H1 (cell line): ENCODE data around the gene AMHR2. TPM values are rescaled to one million over a fixed set of nuclear protein-coding genes. Genes with fewer than 3 reads are reported as not detected.

Source experiments
- CTCF ChIA-PET: fragments of 300-600 bp; sonication (Branson Sonifier 250); formaldehyde crosslinking; loops from one replicate; lab custom pipeline; 2021; ENCODE audit not compliant: partially characterized antibody; lab: Charles Lee
- POLR2A ChIA-PET: fragments of 300-600 bp; sonication (Branson Sonifier 250); formaldehyde crosslinking; loops from one replicate; lab custom pipeline; 2021; ENCODE audit warnings: inconsistent platforms; ENCODE audit not compliant: partially characterized antibody; lab: Charles Lee
- DNase-seq, 2 experiments: peaks; one replicate each; pipeline versions ENCODE4 v3.0.0 to v3.0.0-alpha.2; 2010 to 2022; ENCODE audit warnings: low spot score in 2 of 2, low read depth in 1 of 2, mixed read lengths in 1 of 2
- FAIRE-seq: peaks from 2 replicates; lab custom pipeline; 2011; peaks lifted over from hg19 to GRCh38; lab: Jason Lieb, UNC
- H2AFZ ChIP-seq: 2 replicates; pipeline ENCODE4 v1.8.1; 2012; ENCODE audit warnings: low read length, inconsistent platforms
- H2AK5ac ChIP-seq: 2 replicates; pipeline ENCODE4 v1.6.1; 2013; ENCODE audit warnings: low read depth, low read length
- H2BK120ac ChIP-seq: replicated peaks from 2 replicates; pipeline ENCODE3; 2013; ENCODE audit warnings: low read depth, low read length, inconsistent platforms
- H2BK12ac ChIP-seq: 2 replicates; pipeline ENCODE4 v1.6.1; 2013; ENCODE audit warnings: low read depth, low read length
- H2BK15ac ChIP-seq: 2 replicates; pipeline ENCODE4 v1.6.1; 2013; ENCODE audit warnings: low read length
- H2BK20ac ChIP-seq: 2 replicates; pipeline ENCODE4 v1.6.1; 2013; ENCODE audit warnings: low read length
- H2BK5ac ChIP-seq: 2 replicates; pipeline ENCODE4 v1.6.1; 2013; ENCODE audit warnings: low read depth, low read length
- H3K14ac ChIP-seq: 2 replicates; pipeline ENCODE4 v1.6.1; 2013; ENCODE audit warnings: inconsistent platforms; ENCODE audit not compliant: insufficient read length
- H3K18ac ChIP-seq: 2 replicates; pipeline ENCODE4 v1.6.1; 2013; ENCODE audit warnings: low read length; ENCODE audit errors: extremely low read depth
- H3K23ac ChIP-seq: 2 replicates; pipeline ENCODE4 v1.6.1; 2013; ENCODE audit warnings: inconsistent platforms; ENCODE audit not compliant: insufficient read length
- H3K23me2 ChIP-seq: 2 replicates; pipeline ENCODE4 v1.6.1; 2013; ENCODE audit warnings: low read depth, low read length
- H3K27ac ChIP-seq: 2 replicates; pipeline ENCODE4 v1.6.1; 2011; ENCODE audit warnings: low read depth, low read length, inconsistent platforms
- H3K27me3 ChIP-seq, 4 experiments: replicated peaks in 1 of 4; 1 replicate in 1 of 4; 2 replicates in 3 of 4; pipeline versions ENCODE4 v1.6.1 to v1.8.1; 2011 to 2013; ENCODE audit warnings: low read length in 3 of 4, mild to moderate bottlenecking in 3 of 4, inconsistent platforms in 2 of 4, mixed read lengths in 2 of 4, moderate library complexity in 1 of 4; ENCODE audit not compliant: control insufficient read depth in 3 of 4, insufficient read depth in 3 of 4; ENCODE audit errors: extremely low read depth in 1 of 4
- H3K36me3 ChIP-seq, 4 experiments: 2 replicates each; pipeline versions ENCODE4 v1.6.1 to v1.8.1; 2011 to 2013; ENCODE audit warnings: mild to moderate bottlenecking in 4 of 4, low read length in 3 of 4, moderate library complexity in 2 of 4, control low read depth in 1 of 4, inconsistent platforms in 1 of 4; ENCODE audit not compliant: insufficient read depth in 4 of 4, control insufficient read depth in 2 of 4
- H3K4ac ChIP-seq: replicated peaks from 2 replicates; pipeline ENCODE3; 2013; ENCODE audit warnings: low read length, low read depth, mixed read lengths, inconsistent platforms; ENCODE audit not compliant: insufficient read length
- H3K4me1 ChIP-seq, 4 experiments: replicated peaks in 1 of 4; 1 replicate in 1 of 4; 2 replicates in 3 of 4; pipeline versions ENCODE4 v1.6.1 to v1.8.1; 2011 to 2013; ENCODE audit warnings: low read length in 3 of 4, inconsistent platforms in 2 of 4, mixed read lengths in 1 of 4; ENCODE audit not compliant: insufficient read depth in 4 of 4, control insufficient read depth in 3 of 4
- H3K4me2 ChIP-seq, 2 experiments: 2 replicates each; pipeline versions ENCODE4 v1.6.1 to v1.8.1; 2011 to 2013; ENCODE audit warnings: low read depth in 2 of 2, low read length in 2 of 2, control low read depth in 1 of 2, inconsistent platforms in 1 of 2, mild to moderate bottlenecking in 1 of 2; ENCODE audit not compliant: insufficient read depth in 1 of 2
- H3K4me3 ChIP-seq, 4 experiments: fragments of 200-600, 300-600 bp in 1 of 4; sonication (generic), shearing (Covaris generic), sonication (Bioruptor Twin) in 1 of 4; 2 replicates each; pipeline versions ENCODE4 v1.5.1 to v1.8.1; 2011 to 2016; ENCODE audit warnings: low read length in 4 of 4, low read depth in 3 of 4, control low read depth in 2 of 4, inconsistent platforms in 2 of 4, mild to moderate bottlenecking in 2 of 4, mixed read lengths in 1 of 4, moderate library complexity in 1 of 4; ENCODE audit not compliant: insufficient read depth in 2 of 4; ENCODE audit errors: extremely low read depth in 1 of 4
- H3K56ac ChIP-seq: replicated peaks from 2 replicates; pipeline ENCODE3; 2013; ENCODE audit warnings: low read depth, mild to moderate bottlenecking, mixed read lengths, low read length, inconsistent platforms; ENCODE audit not compliant: insufficient read length
- H3K79me1 ChIP-seq: 2 replicates; pipeline ENCODE4 v1.6.1; 2013; ENCODE audit warnings: low read depth, low read length, control low read depth
- H3K79me2 ChIP-seq, 2 experiments: 2 replicates each; pipeline versions ENCODE4 v1.6.1 to v1.8.1; 2012 to 2013; ENCODE audit warnings: low read length in 2 of 2, mild to moderate bottlenecking in 2 of 2, inconsistent platforms in 1 of 2; ENCODE audit not compliant: insufficient read depth in 2 of 2, control insufficient read depth in 1 of 2
- H3K9ac ChIP-seq, 4 experiments: replicated peaks in 1 of 4; 1 replicate in 1 of 4; 2 replicates in 3 of 4; pipeline versions ENCODE4 v1.6.1 to v1.8.1; 2011 to 2013; ENCODE audit warnings: low read depth in 3 of 4, low read length in 3 of 4, control low read depth in 2 of 4, mild to moderate bottlenecking in 2 of 4, moderate library complexity in 2 of 4, inconsistent platforms in 1 of 4; ENCODE audit errors: extremely low read depth in 1 of 4
- H3K9me3 ChIP-seq, 2 experiments: 2 replicates each; pipeline versions ENCODE4 v1.6.1 to v1.8.1; 2012 to 2013; ENCODE audit warnings: mild to moderate bottlenecking in 2 of 2, moderate library complexity in 2 of 2, control low read depth in 1 of 2, inconsistent platforms in 1 of 2, low read depth in 1 of 2, low read length in 1 of 2, mixed read lengths in 1 of 2; ENCODE audit not compliant: insufficient read depth in 2 of 2
- H4K20me1 ChIP-seq, 2 experiments: replicated peaks in 1 of 2; 2 replicates each; pipeline versions ENCODE3 to v1.8.1; 2011 to 2013; ENCODE audit warnings: inconsistent platforms in 2 of 2, low read length in 2 of 2, mild to moderate bottlenecking in 1 of 2; ENCODE audit not compliant: insufficient read depth in 2 of 2, control insufficient read depth in 1 of 2
- H4K5ac ChIP-seq: 2 replicates; pipeline ENCODE4 v1.6.1; 2013; ENCODE audit warnings: low read length, low read depth, mixed read lengths, inconsistent platforms; ENCODE audit not compliant: insufficient read length
- H4K8ac ChIP-seq: 2 replicates; pipeline ENCODE4 v1.8.0; 2013; ENCODE audit warnings: mild to moderate bottlenecking, moderate library complexity, low read length, inconsistent platforms; ENCODE audit not compliant: insufficient read depth; ENCODE audit errors: extremely low read depth
- H4K91ac ChIP-seq: replicated peaks from 2 replicates; pipeline ENCODE3; 2013; ENCODE audit warnings: low read length, mixed read lengths, inconsistent platforms; ENCODE audit not compliant: insufficient read length
- HDAC6 ChIP-seq: IDR thresholded peaks from one replicate; pipeline ENCODE4 v1.7.1; 2012; ENCODE audit warnings: low read depth, mild to moderate bottlenecking, inconsistent platforms, low read length, moderate library complexity
- POLR2A ChIP-seq, 2 experiments: IDR thresholded peaks; 1 replicate in 1 of 2; 2 replicates in 1 of 2; pipeline ENCODE4 v1.6.1; 2011; ENCODE audit warnings: low read depth in 2 of 2, low read length in 2 of 2, mild to moderate bottlenecking in 2 of 2; ENCODE audit errors: control extremely low read depth in 1 of 2
- RXRA ChIP-seq: IDR thresholded peaks from 2 replicates; pipeline ENCODE4 v1.6.1; 2011; ENCODE audit warnings: low read depth, mild to moderate bottlenecking, low read length, moderate library complexity; ENCODE audit not compliant: insufficient read depth
- SIRT6 ChIP-seq: IDR thresholded peaks from one replicate; pipeline ENCODE4 v1.7.1; 2012; ENCODE audit warnings: low read length, inconsistent platforms
- TBP ChIP-seq: IDR thresholded peaks from 2 replicates; pipeline ENCODE4 v1.6.1; 2011; ENCODE audit warnings: low read depth, low read length, improper control_type of control experiment
- WGBS, 2 experiments: shearing (Covaris generic) in 1 of 2; methylation state at CpG; one replicate each; pipeline versions ENCODE4 v1.1.6 to v1.1.7; 2013 to 2015; ENCODE audit warnings: low lambda C conversion rate in 2 of 2, mixed read lengths in 2 of 2, inconsistent platforms in 1 of 2, low coverage in 1 of 2, missing lambda C conversion rate in 1 of 2; ENCODE audit not compliant: insufficient replicate concordance in 2 of 2, insufficient coverage in 1 of 2, insufficient read length in 1 of 2; ENCODE audit errors: extremely low coverage in 1 of 2, missing lambda C conversion rate in 1 of 2; 5-methylcytosine and 5-hydroxymethylcytosine counted together
- polyA plus RNA-seq, 7 experiments: library from polyadenylated mRNA; depleted of rRNA in 3 of 7; stranded (reverse) in 5 of 7; unstranded in 2 of 7; fragments of >200 nt in 5 of 7; fragments of 200-250 nt in 2 of 7; gene quantifications; 1 replicate in 5 of 7; 2 replicates in 1 of 7; 4 replicates in 1 of 7; pipeline versions ENCODE4 v1.2.1 to v1.2.3, GENCODE V29; 2011 to 2013; ENCODE audit warnings: missing spikeins in 2 of 7, mixed read lengths in 2 of 7
- total RNA-seq: library from RNA; stranded (reverse); fragmentation: NEBNext Ultra II Directional; extraction: Animal tissue kit (Norgen Biotek cat#: 25700); gene quantifications from 2 replicates; pipeline ENCODE4 v1.2.1, GENCODE V29; 2021

Gene AMHR2
- total and polyA plus RNA-seq, 2 of the 8 experiments (the other 6 are each of a cell fraction or from before 2014, with no cell fraction given), result 0.29 to 0.35 TPM

GRCh38 chr12:53414756-53415417 is 8.8 kb upstream of the AMHR2 start:
- Histone ChIP-seq H2BK120ac (no peak overlapping the region), H3K36me3 (peaks cover 2 to 35% (median 20%) of the 10 kb centered on the region in 4 experiments; a peak in 7 of 8 replicates), H3K79me1 (no peaks in the 10 kb centered on the region), H3K14ac (no peak overlapping the region), H3K79me2 (no peaks in the 10 kb centered on the region), H3K4ac (no peak overlapping the region), H3K9ac (no peak overlapping the region; a peak in 1 of 7 replicates)
- TF ChIP-seq POLR2A (IDR thresholded peaks at IDR 0.05; ENCODE audit: control extremely low read depth in 1 of 2, low read depth in 2 of 2, low read length in 2 of 2), result no peak
- no peak for TF ChIP-seq RXRA
- TF ChIP-seq TBP, result no peak
- TF ChIP-seq SIRT6, result no peak
- TF ChIP-seq HDAC6, result no peak
- TF ChIP-seq, all 59 proteins: peak for 0
- no peak overlapping the region for H4K91ac ChIP-seq
- no peak overlapping the region for H2BK15ac ChIP-seq
- H2BK5ac ChIP-seq, result no peak overlapping the region
- FAIRE-seq (no peak), DNase-seq (no peak)
- no peaks in the 10 kb centered on the region for H3K9me3 ChIP-seq
- H4K20me1 ChIP-seq, result peaks cover 2 to 4% of the 10 kb centered on the region in 2 experiments
- no peak overlapping the region for H3K23ac ChIP-seq
- no peak overlapping the region for H4K8ac ChIP-seq
- no peak overlapping the region for H4K5ac ChIP-seq
- H3K18ac ChIP-seq, result no peak overlapping the region
- no peaks in the 10 kb centered on the region; a peak in 1 of 7 replicates for H3K4me1 ChIP-seq
- no peaks in the 10 kb centered on the region for H3K23me2 ChIP-seq
- ChIA-PET CTCF (interaction anchor here (0.6 to 2.0 kb wide), 7 partner anchors 25 to 238 kb away, joined by 3 to 13 read pairs (median 5); partner anchors contain the start of gene AAAS), POLR2A (interaction anchor here (0.6 to 1.7 kb wide), 11 partner anchors 10 to 198 kb away, joined by 3 to 5 read pairs (median 4); partner anchors contain the start of genes SP1 and TARBP2)
- H2BK20ac ChIP-seq, result no peak overlapping the region
- no peak overlapping the region for H2AK5ac ChIP-seq
- no peak overlapping the region for H3K4me2 ChIP-seq
- no peak overlapping the region for H2BK12ac ChIP-seq
- H3K56ac ChIP-seq, result no peak overlapping the region
- no peak overlapping the region for H3K4me3 ChIP-seq
- no peaks in the 10 kb centered on the region for H3K27me3 ChIP-seq
- WGBS, 2 experiments, result 94% methylated on average over 3 of the region's 3 CpGs; no CpG with 5 or more reads in 1 of the 2 experiments
- no peak overlapping the region for H3K27ac ChIP-seq
- no peak overlapping the region for H2AFZ ChIP-seq
